ENCODE measurements around the gene ST8SIA2.

Gene ST8SIA2

GRCh38 chr15:92443381-92443780 lies 49.7 kb downstream of the ST8SIA2 start:
- no peak overlapping the region for H3K4me3 ChIP-seq (ENCODE audit: low read length)
- TF ChIP-seq ZNF274 (IDR thresholded peaks at IDR 0.05; ENCODE audit: low read depth, low read length): no peak

GRCh38 chr15:92444631-92445030 lies 51.0 kb downstream of the ST8SIA2 start:
- H3K4me3 ChIP-seq (ENCODE audit: low read length): no peak overlapping the region
- TF ChIP-seq ZNF274 (IDR thresholded peaks at IDR 0.05; ENCODE audit: low read depth, low read length): no peak

- H3K4me3 ChIP-seq (ENCODE audit: low read length): no peak overlapping the region
- TF ChIP-seq ZNF274 (IDR thresholded peaks at IDR 0.05; ENCODE audit: low read depth, low read length): no peak
These were observed 54.7 kb downstream of the ST8SIA2 start for GRCh38 chr15:92448370-92448769.

- no peak for TF ChIP-seq ZNF274 (IDR thresholded peaks at IDR 0.05; ENCODE audit: low read depth, low read length)
These were observed 55.8 kb downstream of the ST8SIA2 start for GRCh38 chr15:92449476-92449875.

GRCh38 chr15:92451225-92451825 lies 57.6 kb downstream of the ST8SIA2 start:
- no peak for TF ChIP-seq ZNF274 (IDR thresholded peaks at IDR 0.05; ENCODE audit: low read depth, low read length)
- H3K4me3 ChIP-seq (ENCODE audit: low read length): no peak overlapping the region

More at GRCh38 chr15:92449476-92449875, 55.8 kb downstream of the ST8SIA2 start:
- no peak overlapping the region for H3K4me3 ChIP-seq (ENCODE audit: low read length)

GRCh38 chr15:92452143-92452542 lies 58.5 kb downstream of the ST8SIA2 start:
- H3K4me3 ChIP-seq (ENCODE audit: low read length): no peak overlapping the region
- TF ChIP-seq ZNF274 (IDR thresholded peaks at IDR 0.05; ENCODE audit: low read depth, low read length): no peak

GRCh38 chr15:92453607-92454006 lies 59.9 kb downstream of the ST8SIA2 start:
- no peak for TF ChIP-seq ZNF274 (IDR thresholded peaks at IDR 0.05; ENCODE audit: low read depth, low read length)
- no peak overlapping the region for H3K4me3 ChIP-seq (ENCODE audit: low read length)

GRCh38 chr15:92454555-92455105 lies 60.9 kb downstream of the ST8SIA2 start:
- H3K4me3 ChIP-seq (ENCODE audit: low read length): no peak overlapping the region
- no peak for TF ChIP-seq ZNF274 (IDR thresholded peaks at IDR 0.05; ENCODE audit: low read depth, low read length)

- no peak overlapping the region for H3K4me3 ChIP-seq (ENCODE audit: low read length)
- TF ChIP-seq ZNF274 (IDR thresholded peaks at IDR 0.05; ENCODE audit: low read depth, low read length): no peak
These were observed 61.6 kb downstream of the ST8SIA2 start for GRCh38 chr15:92455271-92455670.

GRCh38 chr15:92457471-92458041 lies 63.9 kb downstream of the ST8SIA2 start:
- H3K4me3 ChIP-seq (ENCODE audit: low read length): no peak overlapping the region
- TF ChIP-seq ZNF274 (IDR thresholded peaks at IDR 0.05; ENCODE audit: low read depth, low read length): no peak

GRCh38 chr15:92460023-92460422 lies 66.3 kb downstream of the ST8SIA2 start:
- no peak for TF ChIP-seq ZNF274 (IDR thresholded peaks at IDR 0.05; ENCODE audit: low read depth, low read length)
- H3K4me3 ChIP-seq (ENCODE audit: low read length): no peak overlapping the region

GRCh38 chr15:92462424-92463125 lies 68.9 kb downstream of the ST8SIA2 start:
- no peak for TF ChIP-seq ZNF274 (IDR thresholded peaks at IDR 0.05; ENCODE audit: low read depth, low read length)
- no peak overlapping the region for H3K4me3 ChIP-seq (ENCODE audit: low read length)

GRCh38 chr15:92463352-92463751 lies 69.7 kb downstream of the ST8SIA2 start:
- TF ChIP-seq ZNF274 (IDR thresholded peaks at IDR 0.05; ENCODE audit: low read depth, low read length): no peak
- no peak overlapping the region for H3K4me3 ChIP-seq (ENCODE audit: low read length)

- TF ChIP-seq ZNF274 (IDR thresholded peaks at IDR 0.05; ENCODE audit: low read depth, low read length): no peak
- H3K4me3 ChIP-seq (ENCODE audit: low read length): no peak overlapping the region
These were observed 70.1 kb downstream of the ST8SIA2 start for GRCh38 chr15:92463826-92464225.

GRCh38 chr15:92466834-92467233 lies 73.2 kb downstream of the ST8SIA2 start:
- no peak overlapping the region for H3K4me3 ChIP-seq (ENCODE audit: low read length)
- TF ChIP-seq ZNF274 (IDR thresholded peaks at IDR 0.05; ENCODE audit: low read depth, low read length): no peak

All from GM08714 (cell line).